ENCODE data around the gene SEMA7A.

SEMA7A gene

GRCh38 chr15:74398183-74398582 lies 35.6 kb downstream of the SEMA7A start:
- DNase-seq = no peak

GRCh38 chr15:74397239-74398068 lies 36.3 kb downstream of the SEMA7A start:
- DNase-seq = no peak

DNA sequence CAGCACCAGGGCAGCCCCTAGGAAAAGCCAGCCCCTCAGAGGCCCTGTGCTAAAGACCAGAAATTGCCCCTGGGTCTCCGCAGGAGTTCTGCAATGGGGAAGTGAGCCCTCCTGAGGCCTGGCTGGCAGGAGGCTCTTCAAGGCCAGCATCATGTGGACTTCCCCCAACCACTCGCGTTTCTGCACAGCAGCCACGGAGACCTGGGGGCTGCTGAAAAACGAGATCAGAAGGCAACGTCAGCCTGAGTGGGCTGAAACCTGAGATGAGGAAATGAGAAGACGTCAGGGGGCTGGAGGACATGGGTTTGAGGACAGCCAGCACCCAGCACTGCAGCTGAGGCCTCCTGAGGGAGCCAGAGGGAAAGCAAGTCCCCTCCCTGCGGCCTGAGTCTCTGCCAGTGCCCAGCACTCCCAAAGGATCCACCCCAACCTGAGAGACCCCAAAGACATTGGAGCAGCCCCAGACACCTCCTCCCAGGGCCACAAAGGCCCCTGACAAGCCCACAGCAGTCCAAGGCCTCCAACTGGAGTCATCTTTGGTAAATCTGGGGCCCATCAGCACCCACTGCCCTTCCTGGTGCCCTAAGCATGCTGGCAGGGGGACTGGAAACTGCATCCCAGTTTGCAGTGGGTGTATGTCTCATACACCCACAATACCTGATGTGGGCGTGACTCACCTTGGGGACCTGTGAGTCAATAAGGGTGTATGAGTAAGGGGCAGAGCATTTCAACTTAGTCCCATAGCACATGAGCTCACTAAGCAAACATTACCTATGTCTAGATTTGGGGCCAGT lies 37.1 kb downstream of the SEMA7A start:
- DNase-seq = no peak

DNA sequence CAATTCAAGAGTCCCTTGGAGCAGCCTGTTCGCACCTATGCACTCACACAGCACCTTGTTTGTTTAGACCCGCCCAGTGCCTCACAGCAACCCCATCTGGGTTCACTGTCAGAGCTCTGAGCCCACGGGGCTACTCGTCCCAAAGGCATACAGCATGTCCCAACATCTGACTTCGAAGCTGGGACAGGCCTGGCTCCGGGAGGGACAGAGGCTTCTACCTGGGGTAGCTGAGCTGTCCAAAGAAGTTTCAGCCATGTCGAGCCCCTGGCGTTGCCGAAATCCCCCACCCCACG lies 37.7 kb downstream of the SEMA7A start:
- no peak for DNase-seq

GRCh38 chr15:74395319-74396145 lies 38.2 kb downstream of the SEMA7A start:
- DNase-seq = no peak

DNA sequence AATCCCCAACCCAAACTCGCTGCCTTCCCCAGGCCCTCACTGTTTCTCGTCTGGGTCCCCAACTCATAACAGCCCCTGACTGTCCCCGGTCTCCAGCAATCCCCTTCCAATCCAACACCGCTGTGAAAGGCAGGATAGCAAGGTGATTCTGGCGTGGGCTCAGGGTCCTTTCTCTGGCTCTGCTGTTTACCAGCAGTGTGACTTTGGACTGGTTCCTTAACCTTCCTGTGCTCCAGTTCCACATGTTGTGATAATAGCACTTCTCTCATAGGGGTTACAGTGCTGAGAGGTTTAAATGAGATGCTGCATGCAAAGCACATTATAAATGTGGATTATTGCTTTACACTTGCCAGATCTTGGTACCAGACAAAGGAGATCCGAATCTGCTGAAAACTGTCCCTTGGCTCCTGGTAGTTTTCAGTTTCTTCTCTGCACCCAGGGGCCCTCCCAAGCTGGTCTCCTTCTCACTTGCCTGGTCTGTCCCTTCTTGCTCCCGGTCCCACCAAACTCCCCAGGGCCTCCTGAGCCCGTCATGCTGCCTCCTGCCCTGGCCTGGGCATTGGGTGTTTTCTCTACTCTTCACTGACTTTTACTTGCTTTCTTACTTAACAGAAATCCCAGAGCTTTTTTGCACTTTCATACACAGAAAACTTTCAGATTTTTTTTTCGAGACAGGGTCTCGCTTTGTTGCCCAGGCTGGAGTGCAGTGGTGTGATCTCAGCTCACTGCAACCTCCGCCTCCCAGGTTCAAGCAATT lies 39.5 kb downstream of the SEMA7A start:
- DNase-seq = no peak

GRCh38 chr15:74393423-74393822 lies 40.3 kb downstream of the SEMA7A start:
- no peak for DNase-seq

DNA sequence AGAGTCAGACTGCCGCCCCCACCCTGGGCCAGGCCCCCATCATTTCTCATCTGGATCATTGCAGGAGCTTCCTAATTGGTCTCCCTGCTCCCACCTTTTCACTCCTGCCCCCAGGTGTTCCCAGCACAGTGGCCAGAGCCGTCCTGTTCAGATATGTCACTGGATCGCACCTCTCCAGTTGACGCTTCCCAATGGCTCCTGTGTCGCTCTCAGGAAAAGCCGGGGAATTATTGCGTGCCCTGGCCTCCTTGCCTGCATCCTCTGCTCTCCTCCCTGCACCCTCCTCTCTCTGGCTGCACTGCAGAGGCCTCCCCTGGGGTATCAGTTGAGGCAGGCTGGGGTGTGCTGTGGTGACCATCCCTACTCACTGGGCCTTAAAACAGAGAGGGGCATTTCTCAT lies 40.9 kb downstream of the SEMA7A start:
- no peak for DNase-seq

- DNase-seq = peak; percentile 93
Observed at GRCh38 chr15:74392451-74392830, 41.3 kb downstream of the SEMA7A start.

- DNase-seq = peak; percentile 56
Observed at GRCh38 chr15:74391582-74392450, 41.9 kb downstream of the SEMA7A start.

- DNase-seq = peak; percentile 55
Observed at GRCh38 chr15:74390647-74391288, 43.0 kb downstream of the SEMA7A start.

- peak; percentile 44 for DNase-seq
Observed at GRCh38 chr15:74390049-74390646, 43.6 kb downstream of the SEMA7A start.

DNA sequence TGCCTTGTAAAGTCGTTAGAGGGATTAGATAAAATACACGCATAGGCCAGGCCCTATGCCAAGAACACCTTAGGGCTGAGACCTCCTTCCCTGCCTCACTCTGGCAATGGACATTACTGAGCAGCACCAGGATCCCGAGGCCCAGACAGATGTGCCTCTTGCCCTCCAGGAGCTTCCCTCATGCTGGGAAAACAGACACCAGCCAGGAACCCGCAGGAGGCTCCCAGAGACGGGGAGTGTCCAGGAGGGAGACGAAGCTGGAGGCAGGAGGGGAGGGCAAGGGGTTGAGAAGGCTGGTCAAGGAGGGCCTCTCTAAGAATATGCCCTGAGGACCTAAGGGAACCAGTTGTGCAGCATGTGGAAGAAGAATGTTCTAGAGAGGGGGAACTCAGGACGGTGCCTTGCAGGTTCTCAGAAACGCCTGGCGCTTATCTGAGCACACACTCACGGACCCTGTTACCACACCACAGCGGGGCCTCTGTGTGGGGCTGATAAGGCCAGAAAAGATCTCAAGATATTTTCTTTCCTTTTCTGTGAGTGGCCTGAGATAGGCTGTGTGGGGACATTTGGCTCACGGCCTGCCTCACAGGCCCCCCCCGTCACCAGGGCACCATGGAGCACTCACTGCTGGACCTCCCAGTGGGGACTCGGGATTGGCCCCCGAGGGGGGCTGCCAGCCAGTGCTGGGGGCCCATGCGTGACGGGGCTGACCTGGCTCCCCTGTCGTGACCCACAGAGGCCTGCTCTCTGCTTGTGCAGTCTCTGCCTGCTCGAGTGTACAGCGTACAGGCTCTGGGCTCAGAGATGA lies 44.3 kb downstream of the SEMA7A start:
- peak; percentile 99 for DNase-seq

DNA sequence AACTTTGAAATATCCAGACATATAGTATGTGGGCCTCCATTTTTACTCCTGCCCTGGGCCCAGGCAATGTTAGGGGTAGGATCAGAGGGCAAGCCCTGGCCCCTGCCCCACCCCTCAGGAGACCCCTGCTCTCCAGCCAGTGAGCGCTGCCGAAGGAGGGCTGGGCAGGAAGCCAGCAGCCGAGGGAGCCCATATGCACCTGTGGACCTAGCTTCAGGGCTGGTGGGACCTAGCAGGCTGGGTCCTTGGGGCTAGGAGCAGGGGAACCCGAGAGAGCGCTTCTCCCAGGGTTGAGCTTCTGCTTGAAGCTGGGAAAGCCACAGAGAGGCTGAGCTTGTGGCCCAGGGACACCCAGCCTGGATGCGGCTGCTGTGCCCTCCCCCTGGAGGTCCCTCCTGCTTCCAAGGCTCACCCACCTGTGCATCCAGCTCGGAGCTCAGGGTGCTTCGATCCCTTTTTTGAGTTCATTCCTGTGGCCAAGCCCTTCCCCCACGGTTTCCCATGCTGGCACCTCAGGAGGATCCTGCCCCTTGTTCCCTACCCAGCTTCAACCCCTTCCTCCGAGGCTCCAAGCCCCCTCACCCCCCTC lies 45.3 kb downstream of the SEMA7A start:
- no peak for DNase-seq

DNA sequence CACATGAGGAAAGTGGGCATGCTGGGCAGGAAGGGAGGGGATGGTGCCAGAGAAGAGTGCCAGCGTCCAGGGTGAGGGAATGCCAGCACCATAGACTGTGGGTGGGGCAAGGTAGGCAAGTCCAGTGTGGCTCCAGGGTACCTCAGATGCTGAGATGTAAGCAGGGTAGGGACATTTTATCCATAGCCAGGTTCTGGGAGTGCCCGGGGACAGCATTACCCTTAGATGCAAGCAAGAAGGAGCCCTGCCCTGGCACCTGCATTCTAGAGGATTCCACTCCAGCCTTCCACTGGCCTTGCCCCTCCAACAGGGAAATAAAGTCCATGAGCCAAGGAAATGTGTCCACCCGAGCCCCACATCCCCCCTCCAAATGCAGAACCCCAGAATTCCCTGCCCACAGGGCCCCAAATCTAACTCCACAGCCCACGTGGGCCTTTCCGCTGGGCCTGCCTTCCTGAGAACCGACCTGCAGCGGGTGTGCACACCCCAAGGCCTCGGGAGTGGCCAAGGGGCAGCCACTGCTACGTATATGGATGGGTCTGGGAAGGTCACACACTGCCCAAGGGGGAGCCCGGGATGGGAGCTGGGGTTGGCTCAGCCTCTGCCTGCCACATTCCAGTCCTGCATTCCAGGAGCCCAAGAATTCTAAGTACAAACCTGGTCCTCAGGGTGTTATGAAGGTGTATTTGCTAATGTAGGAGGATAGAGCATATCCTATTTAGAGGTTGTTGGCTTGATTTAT lies 46.0 kb downstream of the SEMA7A start:
- no peak for DNase-seq

- DNase-seq = no peak
Observed at GRCh38 chr15:74387141-74387541, 46.6 kb downstream of the SEMA7A start.

DNA sequence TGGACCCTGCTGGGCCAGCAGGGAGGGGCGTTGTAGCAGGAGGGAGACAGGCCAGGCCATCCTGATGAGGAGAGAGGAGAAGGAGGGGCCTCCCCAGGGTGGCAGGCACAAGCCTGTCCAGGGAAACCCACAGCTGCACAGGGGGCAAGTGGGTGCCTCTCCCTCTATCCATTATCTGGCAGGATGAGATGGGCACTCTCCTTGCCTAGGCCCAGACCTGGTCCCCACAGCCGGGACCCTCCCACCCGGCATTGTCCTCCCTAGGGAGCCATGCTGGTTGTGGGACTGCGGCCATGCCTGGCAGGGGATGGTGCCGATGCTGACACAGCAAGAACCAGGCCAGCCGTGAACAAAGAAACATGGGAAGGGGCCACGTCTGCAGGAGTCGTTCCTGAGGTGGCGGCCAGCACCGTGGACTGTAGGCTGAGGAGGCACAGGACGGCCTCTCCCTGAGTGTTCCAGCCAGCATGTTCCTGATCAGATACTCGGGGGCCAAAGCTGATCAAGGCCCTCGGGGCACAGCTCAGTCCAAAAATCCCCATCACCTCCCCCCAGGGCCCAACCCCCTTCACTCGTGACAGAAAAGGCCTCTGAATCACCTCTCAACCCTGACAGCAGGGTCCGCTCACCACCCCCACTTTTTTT lies 47.1 kb downstream of the SEMA7A start:
- no peak for DNase-seq

GRCh38 chr15:74385733-74386132 lies 48.0 kb downstream of the SEMA7A start:
- DNase-seq = no peak

All from hematopoietic multipotent progenitor cell treated with erythropoietin and hydrocortisone succinate and interleukin-3 and kit ligand, for 8 days (in vitro differentiated cells).